Fibroblast of mammary gland (primary cell): ENCODE results near the gene EXOC4.

Source experiments
- DNase-seq: peaks from one replicate; pipeline ENCODE4 v3.0.0-alpha.2; 2010; ENCODE audit warnings: low read depth
- H3K4me3 ChIP-seq: 2 replicates; pipeline ENCODE4 v1.5.1; 2011; ENCODE audit warnings: low read depth, mild to moderate bottlenecking, low read length, moderate library complexity; ENCODE audit not compliant: control insufficient read depth
- TF ChIP-seq, protein P1 (sequence below): conservative IDR thresholded peaks from 2 replicates; pipeline ENCODE4 v1.5.1; 2011; ENCODE audit warnings: low read depth, low read length, inconsistent platforms; ENCODE audit not compliant: control insufficient read depth, insufficient read depth

Gene EXOC4

DNA sequence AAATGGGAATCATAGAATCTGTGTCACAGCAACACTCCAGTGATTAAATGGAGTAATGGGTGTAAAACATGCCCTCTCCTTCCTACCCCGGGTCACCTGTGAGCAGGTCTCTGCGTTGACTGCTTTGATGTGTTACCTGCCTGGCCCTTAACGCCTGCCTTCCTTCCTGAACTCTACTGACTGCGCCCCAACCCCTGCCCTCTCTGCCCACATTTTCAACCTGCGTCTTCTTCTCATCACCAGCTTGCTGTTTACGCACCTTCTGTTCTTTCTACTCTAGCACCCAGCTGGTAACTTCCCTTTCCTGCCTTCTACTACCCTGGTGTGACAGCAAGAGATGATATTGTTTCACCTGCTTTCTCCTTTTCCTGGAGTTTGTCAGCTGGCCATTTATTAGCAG is 571.3 kb downstream of the EXOC4 start:
- no peak for DNase-seq
- TF ChIP-seq, protein P1, sequence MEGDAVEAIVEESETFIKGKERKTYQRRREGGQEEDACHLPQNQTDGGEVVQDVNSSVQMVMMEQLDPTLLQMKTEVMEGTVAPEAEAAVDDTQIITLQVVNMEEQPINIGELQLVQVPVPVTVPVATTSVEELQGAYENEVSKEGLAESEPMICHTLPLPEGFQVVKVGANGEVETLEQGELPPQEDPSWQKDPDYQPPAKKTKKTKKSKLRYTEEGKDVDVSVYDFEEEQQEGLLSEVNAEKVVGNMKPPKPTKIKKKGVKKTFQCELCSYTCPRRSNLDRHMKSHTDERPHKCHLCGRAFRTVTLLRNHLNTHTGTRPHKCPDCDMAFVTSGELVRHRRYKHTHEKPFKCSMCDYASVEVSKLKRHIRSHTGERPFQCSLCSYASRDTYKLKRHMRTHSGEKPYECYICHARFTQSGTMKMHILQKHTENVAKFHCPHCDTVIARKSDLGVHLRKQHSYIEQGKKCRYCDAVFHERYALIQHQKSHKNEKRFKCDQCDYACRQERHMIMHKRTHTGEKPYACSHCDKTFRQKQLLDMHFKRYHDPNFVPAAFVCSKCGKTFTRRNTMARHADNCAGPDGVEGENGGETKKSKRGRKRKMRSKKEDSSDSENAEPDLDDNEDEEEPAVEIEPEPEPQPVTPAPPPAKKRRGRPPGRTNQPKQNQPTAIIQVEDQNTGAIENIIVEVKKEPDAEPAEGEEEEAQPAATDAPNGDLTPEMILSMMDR: no peak
- H3K4me3 ChIP-seq: no peak overlapping the region

DNA sequence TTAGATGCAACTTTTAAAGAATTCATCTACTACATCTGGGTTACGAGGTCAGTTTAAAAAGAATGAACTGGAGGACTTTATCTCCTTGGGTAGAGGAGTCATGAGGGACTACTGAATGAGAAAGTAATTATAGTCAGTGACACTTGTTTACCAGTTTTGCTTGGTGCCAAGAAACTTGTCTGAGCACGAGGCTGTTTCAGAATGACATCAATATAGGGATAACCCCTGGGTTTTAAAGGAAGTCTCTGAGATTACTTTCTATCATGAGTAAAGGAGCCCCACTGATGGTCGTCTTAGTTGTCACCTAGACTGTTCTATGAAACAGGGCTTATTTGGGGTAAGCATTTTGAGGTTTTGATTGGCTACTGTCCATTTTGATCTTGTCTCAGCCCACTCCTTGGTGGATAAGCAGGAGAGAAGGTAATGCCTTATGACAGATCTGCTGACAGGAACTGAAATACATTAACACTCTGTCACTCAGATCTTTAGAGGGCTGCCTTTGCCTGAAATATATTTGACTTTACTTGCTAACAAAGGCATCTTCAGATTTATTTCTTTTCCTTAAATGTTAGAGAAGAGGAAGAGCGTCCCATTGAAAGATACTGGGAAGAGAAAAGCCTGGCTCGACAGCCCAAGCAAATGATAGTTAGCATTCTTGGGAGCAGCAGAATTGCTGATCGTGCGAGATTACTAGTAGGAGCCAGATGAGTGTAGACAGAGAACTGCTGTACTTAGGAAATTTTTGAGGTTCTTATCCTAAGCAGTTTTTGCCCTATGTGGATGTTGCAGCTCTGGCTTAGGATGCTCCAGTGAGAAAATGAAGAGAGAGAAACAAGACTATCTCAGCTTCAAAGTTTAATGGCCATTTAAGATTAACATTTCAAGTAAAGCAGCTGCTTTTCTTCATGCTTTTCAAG is 575.1 kb downstream of the EXOC4 start:
- TF ChIP-seq, protein P1: no peak
- no peak for DNase-seq
- H3K4me3 ChIP-seq: no peak overlapping the region

DNA sequence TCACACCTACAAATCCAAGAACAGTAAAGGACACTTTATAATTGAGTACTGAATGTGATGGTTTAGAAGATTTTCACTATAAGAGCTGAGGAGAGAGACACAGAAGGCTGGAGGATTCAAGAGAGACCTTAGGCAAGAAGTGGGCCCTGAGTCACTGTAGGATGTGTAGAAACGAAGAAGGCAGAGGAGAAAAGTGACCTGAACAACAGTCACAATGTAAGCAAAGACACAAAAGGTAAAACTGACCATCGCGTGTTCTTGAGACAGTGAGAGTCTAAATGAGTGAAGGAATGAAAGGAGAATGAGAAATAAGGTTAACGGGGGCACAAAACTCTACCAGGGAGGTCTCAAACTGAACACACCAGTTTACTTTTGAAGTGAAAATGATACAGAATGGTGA is 576.0 kb downstream of the EXOC4 start:
- no peak for DNase-seq
- TF ChIP-seq, protein P1: no peak
- H3K4me3 ChIP-seq: no peak overlapping the region

GRCh38 chr7:133829336-133829897 is 576.5 kb downstream of the EXOC4 start:
- DNase-seq: peak; percentile 49
- TF ChIP-seq, protein P1: no peak
- H3K4me3 ChIP-seq: no peak overlapping the region

GRCh38 chr7:133830081-133830480 is 577.2 kb downstream of the EXOC4 start:
- H3K4me3 ChIP-seq: no peak overlapping the region
- DNase-seq: no peak
- TF ChIP-seq, protein P1: no peak

GRCh38 chr7:133836666-133837065 is 583.8 kb downstream of the EXOC4 start:
- DNase-seq: no peak
- no peak overlapping the region for H3K4me3 ChIP-seq
- TF ChIP-seq, protein P1: no peak
